ENCODE results near the gene ATF1. TPM values are rescaled to one million over a fixed set of nuclear protein-coding genes. Genes with fewer than 3 reads are reported as not detected.
"Not testable (repeated sequence)": the region's sequence is repeated elsewhere in the genome, so short reads cannot be mapped to it uniquely, and the experiment has no call there.

Gene ATF1
- total RNA-seq, 1 donor from 2014 or later: 14.6 TPM

GRCh38 chr12:50753232-50753769 lies 10.6 kb upstream of the ATF1 start:
- no peak for DNase-seq

DNA sequence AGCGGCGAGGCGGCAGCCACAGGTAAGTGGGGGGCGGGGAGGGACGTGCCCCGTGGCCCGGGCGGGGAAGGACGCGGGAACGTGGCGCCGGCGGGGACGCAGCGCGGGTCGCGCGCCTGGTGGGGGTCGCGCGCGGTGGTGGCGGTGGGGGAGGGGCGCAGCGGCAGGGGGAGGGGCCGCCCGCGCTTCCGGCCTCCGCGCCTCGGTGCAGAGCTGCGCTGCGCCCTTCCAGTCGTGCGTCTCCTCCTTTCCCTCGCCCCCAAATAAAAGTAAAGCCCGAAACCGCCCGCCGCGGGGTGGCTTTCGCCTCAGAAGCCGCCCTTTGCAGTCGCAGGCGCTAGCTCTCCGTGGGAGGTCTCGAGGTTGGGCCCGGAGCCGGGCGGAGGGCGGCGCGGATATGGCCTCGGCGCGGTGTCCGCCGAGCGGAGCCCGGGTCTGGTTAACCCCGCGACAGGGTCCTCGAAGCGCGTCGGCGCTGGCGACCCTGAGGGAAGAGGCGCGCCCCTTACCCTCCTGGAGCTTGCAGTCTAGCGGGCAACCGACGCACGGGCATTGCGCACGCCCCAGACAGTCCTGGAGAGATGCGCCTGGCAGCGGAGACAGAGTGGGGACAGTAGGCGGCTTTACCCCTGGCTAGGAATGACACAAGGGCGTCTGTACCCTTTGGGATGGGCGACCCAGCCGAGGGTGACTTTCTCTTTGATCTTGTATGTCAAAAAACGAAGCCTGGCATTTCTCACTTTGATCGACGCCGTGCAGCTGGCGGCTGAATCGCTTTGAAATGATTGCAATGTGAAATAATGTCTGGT lies 589 bp downstream of the ATF1 start:
- DNase-seq: peak; percentile 53

- DNase-seq: peak; percentile 71
Measured at GRCh38 chr12:50765095-50765911, 1.4 kb downstream of the ATF1 start.

- no peak for DNase-seq
Measured at GRCh38 chr12:50768391-50768790, 4.5 kb downstream of the ATF1 start.

GRCh38 chr12:50768813-50769212 lies 4.9 kb downstream of the ATF1 start:
- DNase-seq: not testable (repeated sequence)

DNA sequence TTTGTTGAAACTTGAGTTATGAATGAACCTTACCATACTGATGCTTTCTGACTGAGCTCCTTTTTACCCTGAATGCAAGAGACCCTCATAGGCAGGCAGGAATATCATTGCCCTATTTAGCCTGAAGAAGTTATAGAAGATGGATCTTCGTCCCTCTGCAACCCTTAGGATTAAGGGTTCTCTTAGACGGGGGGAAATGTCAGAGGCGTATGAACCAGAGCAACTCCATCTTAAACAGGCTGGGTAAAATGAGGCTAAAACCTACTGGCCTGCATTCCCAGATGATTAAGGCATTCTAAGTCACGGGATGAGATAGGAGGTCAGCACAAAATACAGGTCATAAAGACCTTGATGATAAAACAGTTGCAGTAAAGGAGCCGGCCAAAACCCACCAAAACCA lies 7.5 kb downstream of the ATF1 start:
- DNase-seq: no peak

DNA sequence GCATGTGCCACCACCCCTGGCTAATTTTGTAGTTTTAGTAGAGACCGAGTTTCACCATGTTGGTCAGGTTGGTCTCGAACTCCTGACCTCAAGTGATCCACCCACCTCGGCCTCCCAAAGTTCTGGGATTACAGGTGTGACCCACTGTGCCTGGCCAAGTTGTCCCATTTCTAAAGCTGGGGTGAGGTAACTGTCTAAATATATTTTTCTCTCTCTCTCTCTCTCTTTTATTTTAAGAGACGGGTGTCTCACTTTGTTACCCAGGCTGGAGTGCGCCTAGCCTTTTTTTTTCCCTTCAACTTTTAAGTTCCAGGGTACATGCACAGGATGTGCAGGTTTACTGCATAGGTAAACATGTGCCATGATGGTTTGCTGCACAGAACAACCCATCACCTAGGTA lies 8.6 kb downstream of the ATF1 start:
- DNase-seq: no peak

GRCh38 chr12:50772877-50773276 lies 9.0 kb downstream of the ATF1 start:
- DNase-seq: no peak

GRCh38 chr12:50775251-50775650 lies 11.3 kb downstream of the ATF1 start:
- DNase-seq: no peak

DNA sequence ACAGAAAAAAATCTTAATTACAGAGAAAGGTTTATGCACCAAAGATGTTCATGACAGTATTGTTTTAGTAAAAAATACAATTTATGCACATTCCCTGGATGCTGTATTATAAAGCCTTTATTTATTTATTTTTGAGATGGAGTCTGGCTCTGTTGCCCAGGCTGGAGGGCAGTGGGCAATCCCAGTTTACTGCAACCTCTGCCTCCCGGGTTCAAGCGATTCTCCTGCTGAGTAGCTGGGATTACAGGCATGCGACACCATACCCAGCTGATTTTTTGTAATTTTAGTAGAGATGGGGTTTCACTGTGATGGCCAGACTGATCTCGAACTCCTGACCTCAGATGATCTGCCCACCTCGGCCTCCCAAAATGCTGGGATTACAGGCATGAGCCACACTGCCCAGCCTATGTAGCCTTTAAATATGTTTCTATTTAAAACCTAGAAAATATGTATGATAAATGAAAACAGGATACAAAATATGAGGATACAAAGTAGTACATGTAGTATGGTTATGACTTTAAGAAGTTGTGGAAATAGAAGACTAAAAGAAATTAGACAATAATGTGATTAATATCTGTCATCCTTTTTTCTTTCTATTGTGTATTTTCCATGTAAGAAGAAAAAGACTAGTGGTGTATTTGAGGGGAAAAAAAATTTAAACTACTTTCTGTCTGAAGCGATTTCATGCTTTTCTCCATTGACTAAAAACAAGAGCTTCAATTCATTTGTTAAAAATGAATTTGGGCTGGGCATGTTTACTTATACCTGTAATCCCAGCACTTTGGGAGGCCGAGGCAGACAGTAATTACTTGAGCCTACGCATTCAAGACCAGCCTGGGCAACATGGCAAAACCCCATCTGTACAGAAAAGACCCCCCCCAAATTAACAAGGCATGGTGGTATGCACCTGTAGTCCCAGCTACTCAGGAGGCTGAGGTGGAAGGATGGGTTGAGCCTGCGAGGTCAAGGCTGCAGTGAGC lies 13.1 kb downstream of the ATF1 start:
- DNase-seq: no peak

GRCh38 chr12:50778663-50779590 lies 15.0 kb downstream of the ATF1 start:
- no peak for DNase-seq

DNA sequence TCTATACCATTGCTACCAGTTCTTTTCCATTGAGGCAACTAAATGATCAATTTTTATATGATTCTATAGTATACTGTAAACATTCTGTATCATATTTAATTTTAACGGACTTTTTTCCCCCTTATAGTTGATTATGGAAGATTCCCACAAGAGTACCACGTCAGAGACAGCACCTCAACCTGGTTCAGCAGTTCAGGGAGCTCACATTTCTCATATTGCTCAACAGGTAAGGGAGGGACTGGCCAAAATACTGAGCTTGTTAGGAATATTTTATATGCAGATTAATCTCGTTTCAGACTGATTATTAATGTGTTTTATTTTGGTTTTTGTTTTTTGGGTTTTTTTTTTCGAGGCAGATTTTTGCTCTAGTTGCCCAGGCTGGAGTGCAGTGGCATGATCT lies 16.1 kb downstream of the ATF1 start:
- no peak for DNase-seq

DNA sequence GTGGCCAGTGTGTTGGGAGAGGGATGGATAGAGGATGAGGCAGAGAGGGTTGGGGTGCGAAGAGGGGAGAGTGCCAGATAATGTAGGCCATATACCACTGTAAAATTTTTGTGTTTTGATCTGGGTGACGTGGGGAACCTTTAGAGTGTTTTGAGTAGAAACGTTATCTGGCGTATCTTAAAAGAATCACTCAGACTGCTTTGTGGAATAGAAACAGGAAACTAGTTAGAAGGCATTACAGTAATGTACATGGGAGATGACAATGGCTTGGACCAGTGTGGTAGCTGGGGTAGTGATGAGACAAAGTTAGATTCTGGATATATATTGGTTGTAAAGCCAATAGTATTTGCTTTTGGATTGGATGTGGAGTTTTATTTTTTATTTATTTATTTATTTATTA lies 20.6 kb downstream of the ATF1 start:
- DNase-seq: no peak

DNA sequence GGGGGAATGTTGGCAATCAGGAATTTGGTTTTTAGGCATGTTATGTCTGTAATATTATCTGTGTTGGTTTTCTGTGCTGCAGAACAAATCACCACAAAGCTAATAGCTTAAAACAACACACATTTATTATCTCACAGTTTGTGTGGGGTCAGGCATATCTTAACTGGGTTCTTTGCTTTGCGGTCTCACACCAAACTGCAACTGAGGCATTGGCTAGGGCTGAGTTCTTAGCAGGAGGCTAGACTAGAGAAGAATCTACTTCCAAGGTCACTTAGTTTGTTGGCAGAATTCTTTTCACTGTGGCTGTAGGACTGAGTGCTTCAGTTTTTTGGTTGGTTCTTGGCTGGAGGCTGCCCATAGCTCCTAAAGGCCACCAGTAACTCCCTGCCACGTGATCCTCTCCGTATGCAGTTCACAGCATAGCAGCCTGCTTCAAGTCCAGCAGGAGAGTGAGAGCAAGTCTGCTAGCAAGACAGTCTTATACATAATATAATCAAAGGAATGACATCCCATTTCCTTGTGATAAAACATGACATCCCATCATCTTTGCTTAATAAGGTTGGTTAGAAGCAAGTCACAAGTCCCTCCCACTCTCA lies 21.6 kb downstream of the ATF1 start:
- peak; percentile 2 for DNase-seq

DNA sequence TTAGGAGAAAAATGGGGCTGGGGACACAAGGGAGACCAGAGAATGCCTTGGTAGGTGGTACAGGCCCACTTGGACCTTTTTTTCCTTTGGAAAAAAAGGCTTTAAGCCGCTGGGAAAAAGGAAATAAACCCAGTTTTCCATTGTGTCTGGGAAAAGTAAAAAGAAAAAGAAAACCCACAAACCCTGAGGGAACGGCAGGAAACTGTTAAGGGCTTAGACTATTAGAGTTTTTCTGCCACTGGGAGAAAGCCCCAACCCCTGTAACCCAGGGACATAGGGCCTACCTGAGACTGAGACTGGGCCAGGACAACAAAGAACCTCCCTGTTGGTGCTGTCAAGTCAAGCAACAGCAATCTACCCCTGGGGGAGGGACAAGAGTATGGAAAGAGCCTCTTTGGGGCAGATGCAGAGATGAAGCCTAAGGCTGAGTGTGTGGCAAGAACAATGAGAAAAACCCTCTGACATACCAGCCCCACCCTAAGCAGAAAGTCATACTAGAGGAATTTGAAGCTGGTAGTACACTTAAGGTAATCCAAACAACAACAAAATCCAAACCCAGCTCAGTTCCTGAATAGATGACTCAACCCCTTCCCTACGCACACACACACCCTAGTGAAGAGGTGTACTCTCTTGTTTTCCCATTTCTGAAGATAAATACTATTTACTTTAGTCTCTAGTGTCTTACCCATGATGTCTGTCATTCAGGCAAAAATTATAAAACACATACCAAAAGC lies 22.8 kb downstream of the ATF1 start:
- DNase-seq: peak; percentile 84

GRCh38 chr12:50787618-50788017 lies 23.7 kb downstream of the ATF1 start:
- DNase-seq: no peak

DNA sequence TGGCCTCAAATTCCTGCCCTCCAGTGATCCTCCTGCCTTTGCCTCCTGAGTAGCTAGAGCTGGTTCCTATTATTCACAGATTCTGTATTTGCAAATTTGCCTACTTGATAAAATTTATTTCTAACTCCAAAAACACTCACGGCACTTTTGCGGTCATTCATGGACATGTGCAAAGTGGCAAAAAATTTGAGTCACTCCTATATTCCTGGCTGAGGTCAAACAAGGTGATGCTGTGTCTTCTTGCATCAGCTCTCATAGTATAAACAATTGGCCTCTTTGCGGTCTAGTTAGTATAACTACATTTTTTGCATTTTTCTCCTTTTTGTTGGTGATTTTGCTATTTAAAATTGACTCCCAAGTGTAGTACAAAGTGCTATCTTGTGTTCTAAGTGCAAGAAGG lies 24.7 kb downstream of the ATF1 start:
- DNase-seq: no peak

GRCh38 chr12:50790081-50790480 lies 26.2 kb downstream of the ATF1 start:
- no peak for DNase-seq

- DNase-seq: no peak
Measured at GRCh38 chr12:50799908-50800307, 36.0 kb downstream of the ATF1 start.

DNA sequence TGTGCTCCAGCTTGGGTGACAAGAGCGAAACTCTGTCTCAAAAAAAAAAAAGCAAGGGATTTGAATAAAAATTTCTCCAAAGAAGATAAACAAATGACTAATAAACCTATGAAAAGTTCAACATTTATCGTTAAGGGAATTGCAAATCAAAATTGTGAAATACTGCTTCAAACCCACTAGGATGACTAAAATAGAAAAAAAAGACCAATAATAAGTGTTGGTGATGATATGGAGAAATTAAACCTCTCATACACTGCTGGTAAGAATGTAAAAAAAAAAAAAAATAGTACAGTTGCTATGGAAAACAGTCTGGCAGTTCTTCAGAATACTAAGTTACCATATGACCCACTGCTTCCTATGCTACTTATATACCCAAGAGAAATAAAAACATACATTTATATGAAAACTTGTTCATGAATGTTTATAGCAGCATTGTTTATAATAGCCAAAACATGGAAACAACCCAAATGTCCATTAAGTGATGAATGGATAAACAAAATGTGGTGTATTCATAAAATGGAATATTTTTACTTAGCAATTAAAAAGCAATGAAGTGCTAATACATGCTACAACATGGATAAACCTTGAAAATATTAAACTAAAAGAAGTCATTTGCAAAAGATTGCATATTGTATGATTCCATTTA lies 39.5 kb downstream of the ATF1 start:
- DNase-seq: no peak

Measured in dermis blood vessel endothelial cell (primary cell).